ENCODE results near the gene HLA-E.

- TF ChIP-seq POLR2AphosphoS5 (IDR thresholded peaks at IDR 0.05) = no peak
- TF ChIP-seq, protein P1, sequence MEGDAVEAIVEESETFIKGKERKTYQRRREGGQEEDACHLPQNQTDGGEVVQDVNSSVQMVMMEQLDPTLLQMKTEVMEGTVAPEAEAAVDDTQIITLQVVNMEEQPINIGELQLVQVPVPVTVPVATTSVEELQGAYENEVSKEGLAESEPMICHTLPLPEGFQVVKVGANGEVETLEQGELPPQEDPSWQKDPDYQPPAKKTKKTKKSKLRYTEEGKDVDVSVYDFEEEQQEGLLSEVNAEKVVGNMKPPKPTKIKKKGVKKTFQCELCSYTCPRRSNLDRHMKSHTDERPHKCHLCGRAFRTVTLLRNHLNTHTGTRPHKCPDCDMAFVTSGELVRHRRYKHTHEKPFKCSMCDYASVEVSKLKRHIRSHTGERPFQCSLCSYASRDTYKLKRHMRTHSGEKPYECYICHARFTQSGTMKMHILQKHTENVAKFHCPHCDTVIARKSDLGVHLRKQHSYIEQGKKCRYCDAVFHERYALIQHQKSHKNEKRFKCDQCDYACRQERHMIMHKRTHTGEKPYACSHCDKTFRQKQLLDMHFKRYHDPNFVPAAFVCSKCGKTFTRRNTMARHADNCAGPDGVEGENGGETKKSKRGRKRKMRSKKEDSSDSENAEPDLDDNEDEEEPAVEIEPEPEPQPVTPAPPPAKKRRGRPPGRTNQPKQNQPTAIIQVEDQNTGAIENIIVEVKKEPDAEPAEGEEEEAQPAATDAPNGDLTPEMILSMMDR (IDR thresholded peaks at IDR 0.05) = no peak
These were observed 19.8 kb downstream of the HLA-E start for GRCh38 chr6:30508890-30509736.

Measured in upper lobe of left lung (tissue), 4 donors.